WERI-Rb-1 (cell line): ENCODE data around the gene BEND3.
"Not testable (repeated sequence)": the region's sequence is repeated elsewhere in the genome, so short reads cannot be mapped to it uniquely, and the experiment has no call there.

Experiments
- DNase-seq: peaks from one replicate; pipeline ENCODE4 v3.0.0-alpha.2; 2020
- H3K27ac ChIP-seq: fragments of 250-450 bp; sonication (Bioruptor Pico); 2 replicates; pipeline ENCODE4 v1.5.1; 2020; ENCODE audit warnings: mild to moderate bottlenecking, moderate library complexity
- H3K27me3 ChIP-seq: fragments of 250-450 bp; sonication (Bioruptor Pico); 2 replicates; pipeline ENCODE4 v1.5.1; 2021; ENCODE audit warnings: mild to moderate bottlenecking, low read depth, moderate library complexity; ENCODE audit not compliant: insufficient read depth, severe bottlenecking
- H3K36me3 ChIP-seq: fragments of 250-450 bp; sonication (Bioruptor Pico); 2 replicates; pipeline ENCODE4 v1.5.1; 2020; ENCODE audit warnings: mild to moderate bottlenecking, moderate library complexity
- H3K4me3 ChIP-seq: 2 replicates; pipeline ENCODE4 v1.5.1; 2011; ENCODE audit warnings: low read depth, mild to moderate bottlenecking, control low read depth, low read length
- H3K9me3 ChIP-seq: fragments of 250-450 bp; sonication (Bioruptor Pico); 2 replicates; pipeline ENCODE4 v1.5.1; 2021; ENCODE audit warnings: mild to moderate bottlenecking, moderate library complexity; ENCODE audit not compliant: severe bottlenecking
- TF ChIP-seq, protein P1 (sequence below): IDR thresholded peaks from 2 replicates; pipeline ENCODE4 v1.5.1; 2011; ENCODE audit warnings: low read depth, mild to moderate bottlenecking, control low read depth, inconsistent platforms, low read length

The BEND3 gene

GRCh38 chr6:107123501-107123900 is 8.2 kb upstream of the BEND3 start:
- DNase-seq: no peak
- no peak overlapping the region for H3K27ac ChIP-seq
- H3K4me3 ChIP-seq: no peak overlapping the region
- H3K9me3 ChIP-seq: no peaks in the 10 kb centered on the region
- no peaks in the 10 kb centered on the region for H3K27me3 ChIP-seq
- TF ChIP-seq, protein P1, sequence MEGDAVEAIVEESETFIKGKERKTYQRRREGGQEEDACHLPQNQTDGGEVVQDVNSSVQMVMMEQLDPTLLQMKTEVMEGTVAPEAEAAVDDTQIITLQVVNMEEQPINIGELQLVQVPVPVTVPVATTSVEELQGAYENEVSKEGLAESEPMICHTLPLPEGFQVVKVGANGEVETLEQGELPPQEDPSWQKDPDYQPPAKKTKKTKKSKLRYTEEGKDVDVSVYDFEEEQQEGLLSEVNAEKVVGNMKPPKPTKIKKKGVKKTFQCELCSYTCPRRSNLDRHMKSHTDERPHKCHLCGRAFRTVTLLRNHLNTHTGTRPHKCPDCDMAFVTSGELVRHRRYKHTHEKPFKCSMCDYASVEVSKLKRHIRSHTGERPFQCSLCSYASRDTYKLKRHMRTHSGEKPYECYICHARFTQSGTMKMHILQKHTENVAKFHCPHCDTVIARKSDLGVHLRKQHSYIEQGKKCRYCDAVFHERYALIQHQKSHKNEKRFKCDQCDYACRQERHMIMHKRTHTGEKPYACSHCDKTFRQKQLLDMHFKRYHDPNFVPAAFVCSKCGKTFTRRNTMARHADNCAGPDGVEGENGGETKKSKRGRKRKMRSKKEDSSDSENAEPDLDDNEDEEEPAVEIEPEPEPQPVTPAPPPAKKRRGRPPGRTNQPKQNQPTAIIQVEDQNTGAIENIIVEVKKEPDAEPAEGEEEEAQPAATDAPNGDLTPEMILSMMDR: no peak
- no peaks in the 10 kb centered on the region for H3K36me3 ChIP-seq

DNA sequence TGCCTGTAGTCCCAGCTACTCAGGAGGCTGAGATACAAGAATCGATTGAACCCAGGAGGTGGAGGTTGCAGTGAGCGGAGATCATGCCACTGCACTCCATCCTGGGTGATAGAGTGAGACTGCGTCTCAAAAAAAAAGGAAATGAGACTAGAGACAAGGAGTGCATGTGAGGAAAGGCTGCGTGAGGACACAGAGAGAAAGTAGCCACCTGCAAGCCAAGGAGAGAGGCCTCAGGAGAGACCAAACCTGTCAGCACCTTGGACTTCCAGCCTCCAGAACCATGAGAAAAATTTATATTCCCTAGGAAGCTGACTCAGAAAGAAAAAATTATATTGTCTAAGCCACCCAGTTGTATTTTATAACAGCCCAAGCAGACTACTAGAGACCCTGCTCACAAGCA is 7.4 kb upstream of the BEND3 start:
- DNase-seq: no peak
- no peak overlapping the region for H3K27ac ChIP-seq

DNA sequence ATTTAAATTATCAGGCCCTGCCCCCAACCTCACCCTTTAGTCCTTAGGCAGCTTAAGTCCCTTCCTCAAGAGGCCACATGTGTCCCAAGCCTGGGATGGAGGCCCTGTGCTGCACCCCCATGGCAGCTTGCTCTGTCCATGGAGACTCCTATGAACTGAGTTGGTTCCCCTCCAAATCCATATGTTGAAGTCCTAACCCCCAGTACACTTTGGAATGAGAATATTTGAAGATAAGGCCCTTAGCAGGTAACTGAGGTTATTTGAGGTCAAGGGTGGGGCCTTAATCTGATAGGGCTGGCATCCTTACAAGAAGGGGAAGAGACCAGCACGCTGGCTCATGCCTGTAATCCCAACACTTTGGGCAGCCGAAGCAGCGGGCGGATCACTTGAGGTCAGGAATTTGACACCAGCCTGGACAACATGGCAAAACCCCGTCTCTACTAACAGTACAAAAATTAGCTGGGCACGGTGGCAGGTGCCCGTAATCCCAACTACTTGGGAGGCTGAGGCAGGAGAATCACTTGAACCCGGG is 6.7 kb upstream of the BEND3 start:
- H3K27ac ChIP-seq: no peak overlapping the region
- TF ChIP-seq, protein P1: no peak
- DNase-seq: peak; percentile 21
- no peaks in the 10 kb centered on the region for H3K27me3 ChIP-seq
- no peaks in the 10 kb centered on the region for H3K36me3 ChIP-seq
- no peaks in the 10 kb centered on the region for H3K9me3 ChIP-seq
- H3K4me3 ChIP-seq: no peak overlapping the region

More for the DNA sequence above, 7.4 kb upstream of the BEND3 start:
- Histone ChIP-seq H3K9me3 (no peaks in the 10 kb centered on the region), H3K27me3 (no peaks in the 10 kb centered on the region), H3K36me3 (no peaks in the 10 kb centered on the region), H3K4me3 (no peak overlapping the region)
- TF ChIP-seq, protein P1: no peak

DNA sequence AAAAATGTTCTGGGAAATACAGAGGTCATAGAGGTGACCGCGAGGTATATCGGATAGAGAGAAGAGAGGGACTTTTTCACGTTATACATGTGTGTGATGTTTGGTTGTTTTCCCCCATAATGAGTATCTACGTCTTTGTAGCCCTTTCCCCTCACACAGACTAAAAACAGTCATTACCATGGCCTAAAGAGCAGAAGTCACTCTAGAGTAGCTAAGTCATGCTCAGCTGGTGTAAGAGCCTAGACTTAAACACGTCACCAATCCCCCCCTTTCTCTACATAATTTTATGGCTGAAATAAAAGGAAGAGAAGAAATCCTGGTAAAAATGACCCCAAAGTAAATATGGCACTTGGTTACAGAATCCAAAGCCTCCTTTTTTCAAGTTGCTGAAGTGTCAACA is 6.0 kb upstream of the BEND3 start:
- Histone ChIP-seq H3K4me3 (no peak overlapping the region), H3K9me3 (no peaks in the 10 kb centered on the region), H3K27ac (no peak overlapping the region), H3K27me3 (no peaks in the 10 kb centered on the region), H3K36me3 (no peaks in the 10 kb centered on the region)
- no peak for DNase-seq
- TF ChIP-seq, protein P1: no peak

DNA sequence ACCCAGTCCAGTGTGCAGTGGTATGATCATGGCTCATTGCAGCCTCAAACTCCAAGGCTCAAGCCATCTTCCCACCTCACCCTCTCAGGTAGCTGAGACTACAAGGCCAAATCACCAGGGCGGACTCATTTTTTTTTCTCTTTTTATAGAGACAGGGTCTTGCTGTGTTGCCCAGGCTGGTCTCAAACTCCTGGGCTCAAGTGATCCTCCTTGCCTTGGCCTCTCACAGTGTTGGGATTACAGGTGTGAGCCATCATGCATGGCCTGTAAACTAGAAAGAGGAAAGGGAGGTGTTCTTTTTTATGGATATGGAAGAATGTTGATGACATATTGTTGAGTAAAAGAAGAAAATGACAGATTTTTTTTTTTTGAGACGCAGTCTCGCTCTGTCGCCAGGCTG is 5.1 kb upstream of the BEND3 start:
- Histone ChIP-seq H3K27ac (no peak overlapping the region), H3K9me3 (no peaks in the 10 kb centered on the region), H3K36me3 (no peaks in the 10 kb centered on the region), H3K4me3 (no peak overlapping the region), H3K27me3 (no peaks in the 10 kb centered on the region)
- TF ChIP-seq, protein P1: no peak
- no peak for DNase-seq

- no peak for DNase-seq
Observed at GRCh38 chr6:107118976-107119375, 3.7 kb upstream of the BEND3 start.

DNA sequence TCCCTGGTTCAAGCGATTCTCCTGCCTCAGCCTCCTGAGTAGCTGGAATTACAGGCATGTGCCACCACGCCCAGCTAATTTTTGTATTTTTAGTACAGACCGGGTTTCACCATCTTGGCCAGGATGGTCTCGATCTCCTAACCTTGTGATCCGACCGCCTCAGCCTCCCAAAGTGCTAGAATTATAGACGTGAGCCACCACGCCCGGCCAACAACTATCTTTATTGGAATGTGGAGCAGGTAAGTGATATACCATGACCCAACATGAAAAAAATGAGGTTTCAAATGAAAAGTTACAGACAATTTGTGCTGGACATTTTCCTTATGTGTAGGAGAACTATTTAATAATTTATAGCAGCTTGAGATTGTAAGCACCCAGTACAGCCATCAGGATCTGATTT is 3.2 kb upstream of the BEND3 start:
- H3K36me3 ChIP-seq, H3K9me3 ChIP-seq, DNase-seq, H3K27me3 ChIP-seq, H3K27ac ChIP-seq, H3K4me3 ChIP-seq: not testable (repeated sequence)

More at GRCh38 chr6:107118976-107119375, 3.7 kb upstream of the BEND3 start:
- Histone ChIP-seq H3K27ac (no peak overlapping the region), H3K27me3 (no peaks in the 10 kb centered on the region), H3K36me3 (no peaks in the 10 kb centered on the region), H3K9me3 (no peaks in the 10 kb centered on the region), H3K4me3 (no peak overlapping the region)
- TF ChIP-seq, protein P1: no peak
